H1 (cell line): ENCODE results near the gene ACACA. TPM values are rescaled to one million over a fixed set of nuclear protein-coding genes. Genes with fewer than 3 reads are reported as not detected.

Experiments
- CTCF ChIA-PET: fragments of 300-600 bp; sonication (Branson Sonifier 250); formaldehyde crosslinking; loops from one replicate; lab custom pipeline; 2021; ENCODE audit not compliant: partially characterized antibody; lab: Charles Lee
- POLR2A ChIA-PET: fragments of 300-600 bp; sonication (Branson Sonifier 250); formaldehyde crosslinking; loops from one replicate; lab custom pipeline; 2021; ENCODE audit warnings: inconsistent platforms; ENCODE audit not compliant: partially characterized antibody; lab: Charles Lee
- DNase-seq, 2 experiments: peaks; one replicate each; pipeline versions ENCODE4 v3.0.0 to v3.0.0-alpha.2; 2010 to 2022; ENCODE audit warnings: low spot score in 2 of 2, low read depth in 1 of 2, mixed read lengths in 1 of 2
- FAIRE-seq: peaks from 2 replicates; lab custom pipeline; 2011; peaks lifted over from hg19 to GRCh38; lab: Jason Lieb, UNC
- H2AFZ ChIP-seq: 2 replicates; pipeline ENCODE4 v1.8.1; 2012; ENCODE audit warnings: low read length, inconsistent platforms
- H2AK5ac ChIP-seq: 2 replicates; pipeline ENCODE4 v1.6.1; 2013; ENCODE audit warnings: low read depth, low read length
- H2BK120ac ChIP-seq: replicated peaks from 2 replicates; pipeline ENCODE3; 2013; ENCODE audit warnings: low read depth, low read length, inconsistent platforms
- H2BK12ac ChIP-seq: 2 replicates; pipeline ENCODE4 v1.6.1; 2013; ENCODE audit warnings: low read depth, low read length
- H2BK15ac ChIP-seq: 2 replicates; pipeline ENCODE4 v1.6.1; 2013; ENCODE audit warnings: low read length
- H2BK20ac ChIP-seq: 2 replicates; pipeline ENCODE4 v1.6.1; 2013; ENCODE audit warnings: low read length
- H2BK5ac ChIP-seq: 2 replicates; pipeline ENCODE4 v1.6.1; 2013; ENCODE audit warnings: low read depth, low read length
- H3K14ac ChIP-seq: 2 replicates; pipeline ENCODE4 v1.6.1; 2013; ENCODE audit warnings: inconsistent platforms; ENCODE audit not compliant: insufficient read length
- H3K18ac ChIP-seq: 2 replicates; pipeline ENCODE4 v1.6.1; 2013; ENCODE audit warnings: low read length; ENCODE audit errors: extremely low read depth
- H3K23ac ChIP-seq: 2 replicates; pipeline ENCODE4 v1.6.1; 2013; ENCODE audit warnings: inconsistent platforms; ENCODE audit not compliant: insufficient read length
- H3K23me2 ChIP-seq: 2 replicates; pipeline ENCODE4 v1.6.1; 2013; ENCODE audit warnings: low read depth, low read length
- H3K27ac ChIP-seq: 2 replicates; pipeline ENCODE4 v1.6.1; 2011; ENCODE audit warnings: low read depth, low read length, inconsistent platforms
- H3K27me3 ChIP-seq, 4 experiments: replicated peaks in 1 of 4; 1 replicate in 1 of 4; 2 replicates in 3 of 4; pipeline versions ENCODE4 v1.6.1 to v1.8.1; 2011 to 2013; ENCODE audit warnings: low read length in 3 of 4, mild to moderate bottlenecking in 3 of 4, inconsistent platforms in 2 of 4, mixed read lengths in 2 of 4, moderate library complexity in 1 of 4; ENCODE audit not compliant: control insufficient read depth in 3 of 4, insufficient read depth in 3 of 4; ENCODE audit errors: extremely low read depth in 1 of 4
- H3K36me3 ChIP-seq, 4 experiments: 2 replicates each; pipeline versions ENCODE4 v1.6.1 to v1.8.1; 2011 to 2013; ENCODE audit warnings: mild to moderate bottlenecking in 4 of 4, low read length in 3 of 4, moderate library complexity in 2 of 4, control low read depth in 1 of 4, inconsistent platforms in 1 of 4; ENCODE audit not compliant: insufficient read depth in 4 of 4, control insufficient read depth in 2 of 4
- H3K4ac ChIP-seq: replicated peaks from 2 replicates; pipeline ENCODE3; 2013; ENCODE audit warnings: low read length, low read depth, mixed read lengths, inconsistent platforms; ENCODE audit not compliant: insufficient read length
- H3K4me1 ChIP-seq, 4 experiments: replicated peaks in 1 of 4; 1 replicate in 1 of 4; 2 replicates in 3 of 4; pipeline versions ENCODE4 v1.6.1 to v1.8.1; 2011 to 2013; ENCODE audit warnings: low read length in 3 of 4, inconsistent platforms in 2 of 4, mixed read lengths in 1 of 4; ENCODE audit not compliant: insufficient read depth in 4 of 4, control insufficient read depth in 3 of 4
- H3K4me2 ChIP-seq, 2 experiments: 2 replicates each; pipeline versions ENCODE4 v1.6.1 to v1.8.1; 2011 to 2013; ENCODE audit warnings: low read depth in 2 of 2, low read length in 2 of 2, control low read depth in 1 of 2, inconsistent platforms in 1 of 2, mild to moderate bottlenecking in 1 of 2; ENCODE audit not compliant: insufficient read depth in 1 of 2
- H3K4me3 ChIP-seq, 4 experiments: fragments of 200-600, 300-600 bp in 1 of 4; sonication (generic), shearing (Covaris generic), sonication (Bioruptor Twin) in 1 of 4; 2 replicates each; pipeline versions ENCODE4 v1.5.1 to v1.8.1; 2011 to 2016; ENCODE audit warnings: low read length in 4 of 4, low read depth in 3 of 4, control low read depth in 2 of 4, inconsistent platforms in 2 of 4, mild to moderate bottlenecking in 2 of 4, mixed read lengths in 1 of 4, moderate library complexity in 1 of 4; ENCODE audit not compliant: insufficient read depth in 2 of 4; ENCODE audit errors: extremely low read depth in 1 of 4
- H3K56ac ChIP-seq: replicated peaks from 2 replicates; pipeline ENCODE3; 2013; ENCODE audit warnings: low read depth, mild to moderate bottlenecking, mixed read lengths, low read length, inconsistent platforms; ENCODE audit not compliant: insufficient read length
- H3K79me1 ChIP-seq: 2 replicates; pipeline ENCODE4 v1.6.1; 2013; ENCODE audit warnings: low read depth, low read length, control low read depth
- H3K79me2 ChIP-seq, 2 experiments: 2 replicates each; pipeline versions ENCODE4 v1.6.1 to v1.8.1; 2012 to 2013; ENCODE audit warnings: low read length in 2 of 2, mild to moderate bottlenecking in 2 of 2, inconsistent platforms in 1 of 2; ENCODE audit not compliant: insufficient read depth in 2 of 2, control insufficient read depth in 1 of 2
- H3K9ac ChIP-seq, 4 experiments: replicated peaks in 1 of 4; 1 replicate in 1 of 4; 2 replicates in 3 of 4; pipeline versions ENCODE4 v1.6.1 to v1.8.1; 2011 to 2013; ENCODE audit warnings: low read depth in 3 of 4, low read length in 3 of 4, control low read depth in 2 of 4, mild to moderate bottlenecking in 2 of 4, moderate library complexity in 2 of 4, inconsistent platforms in 1 of 4; ENCODE audit errors: extremely low read depth in 1 of 4
- H3K9me3 ChIP-seq, 2 experiments: 2 replicates each; pipeline versions ENCODE4 v1.6.1 to v1.8.1; 2012 to 2013; ENCODE audit warnings: mild to moderate bottlenecking in 2 of 2, moderate library complexity in 2 of 2, control low read depth in 1 of 2, inconsistent platforms in 1 of 2, low read depth in 1 of 2, low read length in 1 of 2, mixed read lengths in 1 of 2; ENCODE audit not compliant: insufficient read depth in 2 of 2
- H4K20me1 ChIP-seq, 2 experiments: replicated peaks in 1 of 2; 2 replicates each; pipeline versions ENCODE3 to v1.8.1; 2011 to 2013; ENCODE audit warnings: inconsistent platforms in 2 of 2, low read length in 2 of 2, mild to moderate bottlenecking in 1 of 2; ENCODE audit not compliant: insufficient read depth in 2 of 2, control insufficient read depth in 1 of 2
- H4K5ac ChIP-seq: 2 replicates; pipeline ENCODE4 v1.6.1; 2013; ENCODE audit warnings: low read length, low read depth, mixed read lengths, inconsistent platforms; ENCODE audit not compliant: insufficient read length
- H4K8ac ChIP-seq: 2 replicates; pipeline ENCODE4 v1.8.0; 2013; ENCODE audit warnings: mild to moderate bottlenecking, moderate library complexity, low read length, inconsistent platforms; ENCODE audit not compliant: insufficient read depth; ENCODE audit errors: extremely low read depth
- H4K91ac ChIP-seq: replicated peaks from 2 replicates; pipeline ENCODE3; 2013; ENCODE audit warnings: low read length, mixed read lengths, inconsistent platforms; ENCODE audit not compliant: insufficient read length
- ASH2L ChIP-seq: fragments of 200-600, 300-600 bp; sonication (generic); IDR thresholded peaks from one replicate; pipeline ENCODE4 v1.7.1; 2017; ENCODE audit warnings: low read length
- ATF2 ChIP-seq: IDR thresholded peaks from 2 replicates; pipeline ENCODE4 v1.6.1; 2012; ENCODE audit warnings: low read length, inconsistent platforms
- ATF3 ChIP-seq: IDR thresholded peaks from 2 replicates; pipeline ENCODE4 v1.6.1; 2011; ENCODE audit warnings: low read depth, mild to moderate bottlenecking, low read length; ENCODE audit not compliant: insufficient read depth
- CREB1 ChIP-seq: IDR thresholded peaks from 2 replicates; pipeline ENCODE4 v1.6.1; 2012; ENCODE audit warnings: inconsistent platforms
- FOSL1 ChIP-seq: IDR thresholded peaks from 2 replicates; pipeline ENCODE4 v1.6.1; 2011; ENCODE audit warnings: mild to moderate bottlenecking, low read depth, low read length, moderate library complexity; ENCODE audit not compliant: insufficient read depth
- GTF2F1 ChIP-seq: IDR thresholded peaks from 2 replicates; pipeline ENCODE4 v1.6.1; 2012; ENCODE audit warnings: low read depth, low read length, improper control_type of control experiment, borderline replicate concordance
- KDM1A ChIP-seq: fragments of 200-600, 300-600 bp; sonication (generic); IDR thresholded peaks from 2 replicates; pipeline ENCODE4 v1.7.1; 2016; ENCODE audit warnings: mild to moderate bottlenecking, low read length, borderline replicate concordance
- KDM5A ChIP-seq: fragments of 200-600 bp; IDR thresholded peaks from 2 replicates; pipeline ENCODE4 v1.7.1; 2012; ENCODE audit warnings: mild to moderate bottlenecking, low read length, inconsistent platforms, mixed read lengths
- POU5F1 ChIP-seq: IDR thresholded peaks from 2 replicates; pipeline ENCODE4 v1.6.1; 2011; ENCODE audit warnings: low read depth, mild to moderate bottlenecking, low read length, moderate library complexity
- SAP30 ChIP-seq: fragments of 300-600 bp; sonication (generic); IDR thresholded peaks from 2 replicates; pipeline ENCODE4 v1.7.1; 2012; ENCODE audit warnings: low read length, moderate library complexity, mild to moderate bottlenecking, inconsistent platforms; ENCODE audit not compliant: insufficient read depth, insufficient replicate concordance
- SP1 ChIP-seq: IDR thresholded peaks from 2 replicates; pipeline ENCODE4 v1.6.1; 2011; ENCODE audit warnings: low read depth, low read length
- SRF ChIP-seq: IDR thresholded peaks from 2 replicates; pipeline ENCODE4 v1.6.1; 2011; ENCODE audit warnings: mild to moderate bottlenecking, low read depth, low read length, moderate library complexity
- WGBS, 2 experiments: shearing (Covaris generic) in 1 of 2; methylation state at CpG; one replicate each; pipeline versions ENCODE4 v1.1.6 to v1.1.7; 2013 to 2015; ENCODE audit warnings: low lambda C conversion rate in 2 of 2, mixed read lengths in 2 of 2, inconsistent platforms in 1 of 2, low coverage in 1 of 2, missing lambda C conversion rate in 1 of 2; ENCODE audit not compliant: insufficient replicate concordance in 2 of 2, insufficient coverage in 1 of 2, insufficient read length in 1 of 2; ENCODE audit errors: extremely low coverage in 1 of 2, missing lambda C conversion rate in 1 of 2; 5-methylcytosine and 5-hydroxymethylcytosine counted together
- polyA plus RNA-seq, 7 experiments: library from polyadenylated mRNA; depleted of rRNA in 3 of 7; stranded (reverse) in 5 of 7; unstranded in 2 of 7; fragments of >200 nt in 5 of 7; fragments of 200-250 nt in 2 of 7; gene quantifications; 1 replicate in 5 of 7; 2 replicates in 1 of 7; 4 replicates in 1 of 7; pipeline versions ENCODE4 v1.2.1 to v1.2.3, GENCODE V29; 2011 to 2013; ENCODE audit warnings: missing spikeins in 2 of 7, mixed read lengths in 2 of 7
- total RNA-seq: library from RNA; stranded (reverse); fragmentation: NEBNext Ultra II Directional; extraction: Animal tissue kit (Norgen Biotek cat#: 25700); gene quantifications from 2 replicates; pipeline ENCODE4 v1.2.1, GENCODE V29; 2021

ACACA gene
- total and polyA plus RNA-seq, 2 of the 8 experiments (the other 6 are each of a cell fraction or from before 2014, with no cell fraction given): 74.0 to 160 TPM

GRCh38 chr17:37392024-37392590, 14.5 kb downstream of the ACACA start:
- Histone ChIP-seq H2AFZ (no peak overlapping the region), H3K9me3 (no peaks in the 10 kb centered on the region), H4K5ac (no peak overlapping the region), H3K4me2 (no peak overlapping the region), H2BK5ac (no peak overlapping the region), H2BK15ac (no peak overlapping the region), H3K4me1 (no peaks in the 10 kb centered on the region), H4K8ac (no peak overlapping the region), H3K27me3 (no peaks in the 10 kb centered on the region), H3K56ac (no peak overlapping the region), H3K9ac (no peak overlapping the region), H3K23ac (no peak overlapping the region), H2BK12ac (no peak overlapping the region), H3K36me3 (no peaks in the 10 kb centered on the region), H4K91ac (no peak overlapping the region), H3K14ac (no peak overlapping the region), H3K4ac (no peak overlapping the region), H2BK120ac (no peak overlapping the region), H3K4me3 (no peak overlapping the region), H3K18ac (no peak overlapping the region), H3K23me2 (no peaks in the 10 kb centered on the region), H4K20me1 (no peaks in the 10 kb centered on the region), H3K79me1 (no peaks in the 10 kb centered on the region), H2BK20ac (no peak overlapping the region), H3K27ac (no peak overlapping the region), H3K79me2 (no peaks in the 10 kb centered on the region), H2AK5ac (no peak overlapping the region)
- ChIA-PET POLR2A (no interaction called here), CTCF (interaction anchor here (0.6 to 9.1 kb wide), 3 partner anchors 10 to 18 kb away, joined by 3 to 126 read pairs (median 3); partner anchors contain the start of gene C17orf78)
- DNase-seq (no peak), FAIRE-seq (no peak)
- WGBS, 2 experiments: 85% methylated on average over 3 of the region's 3 CpGs; no CpG with 5 or more reads in 1 of the 2 experiments
- TF ChIP-seq CREB1 (no peak), FOSL1 (no peak), POU5F1 (no peak), GTF2F1 (no peak), SP1 (no peak), KDM5A (no peak), ATF2 (no peak), ASH2L (no peak), SRF (no peak), KDM1A (no peak), SAP30 (no peak), ATF3 (no peak)
